Upper lobe of left lung (tissue), 6 donors: ENCODE data around the gene DNMT3L. TPM values are rescaled to one million over a fixed set of nuclear protein-coding genes. Genes with fewer than 3 reads are reported as not detected.
A peak's percentile ranks its signal among the peaks of the same experiment; 100 is the strongest.

Experiments used
- ATAC-seq, 2 donors: fragments of 200-7000 bp; cut with Tn5 transposase; one replicate each; pipeline ENCODE4 v1.9.1; 2022; ENCODE audit warnings: mild to moderate bottlenecking in 2 of 2, moderate library complexity in 2 of 2; ENCODE audit not compliant: low FRiP score in 2 of 2
- DNase-seq, 2 donors: peaks; one replicate each; pipeline ENCODE4 v3.0.0-alpha.2; 2019 to 2020
- H3K27ac ChIP-seq, 4 donors: fragments of 200-600 bp; sonication (generic); one replicate each; pipeline ENCODE4 v1.5.1; 2016 to 2019
- H3K27me3 ChIP-seq, 4 donors: fragments of 200-600 bp; sonication (generic); one replicate each; pipeline ENCODE4 v1.5.1; 2017 to 2019
- H3K36me3 ChIP-seq, 4 donors: fragments of 200-600 bp; sonication (generic); one replicate each; pipeline ENCODE4 v1.5.1; 2016 to 2019
- H3K4me1 ChIP-seq, 4 donors: fragments of 200-600 bp; sonication (generic); one replicate each; pipeline ENCODE4 v1.5.1; 2018 to 2019
- H3K4me3 ChIP-seq, 4 donors: fragments of 200-600 bp; sonication (generic); one replicate each; pipeline ENCODE4 v1.5.1; 2017 to 2019; ENCODE audit warnings: mild to moderate bottlenecking in 2 of 4, moderate library complexity in 1 of 4
- H3K9me3 ChIP-seq, 4 donors: fragments of 200-600 bp; sonication (generic); one replicate each; pipeline ENCODE4 v1.5.1; 2018 to 2019
- EP300 ChIP-seq, 4 donors: sonication (generic); formaldehyde crosslinking; IDR thresholded peaks; one replicate each; pipeline ENCODE4 v1.5.1; 2017; ENCODE audit warnings: antibody characterized with exemption in 4 of 4, control low read depth in 2 of 4
- POLR2A ChIP-seq, 4 donors: fragments of 450-650 bp; IDR thresholded peaks; one replicate each; pipeline ENCODE4 v1.5.1; 2016 to 2017; ENCODE audit warnings: antibody characterized with exemption in 4 of 4, mild to moderate bottlenecking in 2 of 4
- POLR2AphosphoS5 ChIP-seq, 2 donors: sonication (generic); formaldehyde crosslinking; IDR thresholded peaks; one replicate each; pipeline ENCODE4 v1.5.1; 2017; ENCODE audit warnings: antibody characterized with exemption in 2 of 2
- WGBS, 2 donors: methylation state at CpG; one replicate each; pipeline ENCODE4 v1.1.5; 2017 to 2018; 5-methylcytosine and 5-hydroxymethylcytosine counted together
- total RNA-seq, 6 donors: library from RNA; depleted of rRNA in 4 of 6; stranded (reverse); fragments of >200 nt in 4 of 6; gene quantifications; one replicate each; pipeline versions ENCODE4 v1.1.0 to v1.2.1, GENCODE V29; 2016 to 2021
- TF ChIP-seq, protein P1 (sequence below), 6 experiments: fragments of 450-650 bp in 4 of 6; fragments of 200-600 bp in 2 of 6; sonication (generic) in 2 of 6; IDR thresholded peaks; one replicate each; pipeline ENCODE4 v1.5.1; 2016 to 2019; ENCODE audit warnings: antibody characterized with exemption in 6 of 6
- donor health status: DM: no; HTN: no; CAD: no; lungs with moderate emphysema.
- donor health status: DM: no; HTN: yes; CAD: no; lungs with severe emphysema.

The DNMT3L gene
- not detected for total RNA-seq

DNA sequence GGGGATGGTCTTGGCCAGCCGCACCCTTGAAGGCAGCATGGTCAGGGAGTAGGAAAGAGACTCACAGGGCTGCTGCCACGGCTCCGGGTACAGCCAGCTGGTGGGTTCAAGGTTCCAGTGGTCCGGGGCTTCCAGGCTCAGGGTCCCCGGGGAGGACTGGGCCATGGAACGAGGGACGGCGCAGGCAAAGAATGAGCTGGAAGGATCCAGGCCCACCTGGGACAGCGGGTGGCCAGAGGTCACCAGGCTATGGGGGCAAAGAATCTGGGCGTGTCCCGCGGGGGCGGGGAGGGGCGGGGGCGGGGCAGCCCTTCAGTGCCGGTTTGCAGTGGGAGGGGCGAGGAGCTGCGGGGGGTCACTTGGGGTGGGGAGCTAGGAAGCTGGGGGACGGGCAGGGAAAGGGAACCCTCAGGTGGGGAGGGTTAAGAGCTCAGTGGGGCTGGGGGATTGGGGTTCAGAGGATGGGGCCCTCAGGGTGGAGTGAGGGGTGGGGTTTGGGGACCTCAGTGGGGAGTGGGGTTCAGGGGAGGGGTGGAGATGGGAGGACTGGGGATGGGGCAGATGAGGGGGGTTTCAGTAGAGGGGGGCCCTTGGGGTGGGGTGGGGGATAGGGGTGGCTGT is at the start of gene DNMT3L:
TSS of gene DNMT3L (minus strand) at position 223 of the 621 bp plus-strand sequence. CDS start 638 bp downstream, outside the sequence.
- 87 to 89% methylated on average over 10 to 16 of the region's 19 CpGs for WGBS, 2 donors
- no peak within 1 kb of the TSS for H3K27ac ChIP-seq
- DNase-seq (no peak), ATAC-seq (no peak)
- no peaks in the 10 kb centered on the region for H3K27me3 ChIP-seq
- no peak within 1 kb of the TSS for H3K4me3 ChIP-seq
- H3K36me3 ChIP-seq = no peaks in the 10 kb centered on the region
- TF ChIP-seq POLR2A (IDR thresholded peaks at IDR 0.05) (no peak), EP300 (IDR thresholded peaks at IDR 0.05) (no peak), POLR2AphosphoS5 (IDR thresholded peaks at IDR 0.05) (no peak)
- TF ChIP-seq, protein P1, sequence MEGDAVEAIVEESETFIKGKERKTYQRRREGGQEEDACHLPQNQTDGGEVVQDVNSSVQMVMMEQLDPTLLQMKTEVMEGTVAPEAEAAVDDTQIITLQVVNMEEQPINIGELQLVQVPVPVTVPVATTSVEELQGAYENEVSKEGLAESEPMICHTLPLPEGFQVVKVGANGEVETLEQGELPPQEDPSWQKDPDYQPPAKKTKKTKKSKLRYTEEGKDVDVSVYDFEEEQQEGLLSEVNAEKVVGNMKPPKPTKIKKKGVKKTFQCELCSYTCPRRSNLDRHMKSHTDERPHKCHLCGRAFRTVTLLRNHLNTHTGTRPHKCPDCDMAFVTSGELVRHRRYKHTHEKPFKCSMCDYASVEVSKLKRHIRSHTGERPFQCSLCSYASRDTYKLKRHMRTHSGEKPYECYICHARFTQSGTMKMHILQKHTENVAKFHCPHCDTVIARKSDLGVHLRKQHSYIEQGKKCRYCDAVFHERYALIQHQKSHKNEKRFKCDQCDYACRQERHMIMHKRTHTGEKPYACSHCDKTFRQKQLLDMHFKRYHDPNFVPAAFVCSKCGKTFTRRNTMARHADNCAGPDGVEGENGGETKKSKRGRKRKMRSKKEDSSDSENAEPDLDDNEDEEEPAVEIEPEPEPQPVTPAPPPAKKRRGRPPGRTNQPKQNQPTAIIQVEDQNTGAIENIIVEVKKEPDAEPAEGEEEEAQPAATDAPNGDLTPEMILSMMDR (IDR thresholded peaks at IDR 0.05) = no peak
- no peaks in the 10 kb centered on the region for H3K4me1 ChIP-seq
- no peaks in the 10 kb centered on the region for H3K9me3 ChIP-seq

- no peak for ATAC-seq
- no peak for DNase-seq
- 93 to 100% methylated on average over 6 to 28 of the region's 28 CpGs for WGBS, 2 donors
- H3K27me3 ChIP-seq = no peaks in the 10 kb centered on the region
- no peak for TF ChIP-seq POLR2AphosphoS5 (IDR thresholded peaks at IDR 0.05)
- no peak for TF ChIP-seq EP300 (IDR thresholded peaks at IDR 0.05)
- TF ChIP-seq POLR2A (IDR thresholded peaks at IDR 0.05) = no peak
- TF ChIP-seq, protein P1 (IDR thresholded peaks at IDR 0.05) = no peak
- no peak overlapping the region for H3K27ac ChIP-seq
- peaks cover 11 to 73% (median 56%) of the 10 kb centered on the region in 4 donors for H3K36me3 ChIP-seq
- H3K4me3 ChIP-seq = no peak overlapping the region
- peaks cover 2 to 10% (median 5%) of the 10 kb centered on the region in 4 donors for H3K4me1 ChIP-seq
- no peaks in the 10 kb centered on the region for H3K9me3 ChIP-seq
Measured at GRCh38 chr21:44310628-44311507, 49.2 kb upstream of the DNMT3L start.

DNA sequence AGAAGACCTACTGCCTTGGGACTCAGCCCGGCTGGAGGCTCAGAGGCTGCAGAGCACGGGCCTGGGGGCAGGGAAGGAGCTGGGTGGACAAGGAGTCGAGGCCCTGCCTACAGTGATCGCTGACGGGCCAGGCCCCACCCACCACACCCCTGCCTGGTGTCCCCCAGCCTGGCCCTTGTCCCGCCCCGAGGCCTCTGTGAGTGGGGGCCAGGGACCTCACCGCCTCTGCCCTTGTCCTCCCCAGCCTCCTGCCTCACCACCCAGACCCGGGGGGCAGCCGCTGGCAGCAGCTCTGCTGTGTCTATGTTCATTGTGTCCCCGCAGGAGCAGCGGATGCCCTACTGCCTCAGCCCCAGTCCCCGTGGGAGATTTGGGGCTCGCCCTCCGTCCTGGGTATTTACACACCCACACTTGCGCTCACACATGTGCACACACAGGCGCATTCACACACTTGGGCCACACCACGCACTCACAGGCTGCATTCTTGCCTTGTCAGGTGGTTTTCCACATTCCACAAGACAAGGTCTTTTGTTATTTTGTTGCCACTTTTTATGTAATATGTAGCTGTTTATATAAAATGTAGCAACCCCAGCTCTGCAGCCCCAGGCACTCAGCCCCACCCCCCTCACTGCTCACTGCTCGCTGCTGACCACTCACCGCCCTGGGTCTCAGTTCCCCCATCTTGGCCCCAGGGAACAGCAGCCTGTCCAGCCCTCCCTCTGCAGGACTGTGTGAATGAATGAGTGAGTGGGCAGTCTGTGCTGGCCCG is 45.4 kb upstream of the DNMT3L start:
- Histone ChIP-seq H3K27me3 (no peaks in the 10 kb centered on the region), H3K4me1 (peaks cover 29 to 41% (median 36%) of the 10 kb centered on the region in 4 donors), H3K9me3 (no peaks in the 10 kb centered on the region), H3K27ac (peak overlapping the region in 3 of 4 donors; percentile 74 to 80 (median 79)), H3K36me3 (peaks cover 3 to 39% (median 26%) of the 10 kb centered on the region in 4 donors), H3K4me3 (no peak overlapping the region)
- ATAC-seq = no peak
- 83 to 86% methylated on average over 15 to 18 of the region's 21 CpGs for WGBS, 2 donors
- no peak for TF ChIP-seq POLR2A (IDR thresholded peaks at IDR 0.05)
- no peak for TF ChIP-seq EP300 (IDR thresholded peaks at IDR 0.05)
- TF ChIP-seq, protein P1 (IDR thresholded peaks at IDR 0.05) = no peak
- TF ChIP-seq POLR2AphosphoS5 (IDR thresholded peaks at IDR 0.05) = no peak
- DNase-seq = peak in 1 of 2 donors; percentile 74

- 73% methylated on average over 6 to 9 of the region's 9 CpGs for WGBS, 2 donors
- TF ChIP-seq EP300 (IDR thresholded peaks at IDR 0.05) (peak in 1 of 4 donors; percentile 87), POLR2AphosphoS5 (IDR thresholded peaks at IDR 0.05) (peak; percentile 37 to 45), POLR2A (IDR thresholded peaks at IDR 0.05) (no peak)
- TF ChIP-seq, protein P1 (IDR thresholded peaks at IDR 0.05) = no peak
Measured at GRCh38 chr21:44305691-44306090, 44.0 kb upstream of the DNMT3L start.

More at GRCh38 chr21:44305691-44306090, 44.0 kb upstream of the DNMT3L start:
- Histone ChIP-seq H3K36me3 (peaks cover 0 to 25% (median 12%) of the 10 kb centered on the region in 4 donors), H3K27me3 (no peaks in the 10 kb centered on the region), H3K27ac (peak overlapping the region; percentile 48 to 80 (median 76)), H3K4me1 (peaks cover 44 to 55% (median 51%) of the 10 kb centered on the region in 4 donors), H3K9me3 (no peaks in the 10 kb centered on the region), H3K4me3 (no peak overlapping the region)
- ATAC-seq = no peak
- no peak for DNase-seq
